SK-N-DZ (cell line): Measurements from ENCODE around the gene SYT7.

ENCODE experiments used
- DNase-seq: peaks from one replicate; pipeline ENCODE4 v3.0.0-alpha.2; 2015; ENCODE audit warnings: low spot score

Gene SYT7

DNA sequence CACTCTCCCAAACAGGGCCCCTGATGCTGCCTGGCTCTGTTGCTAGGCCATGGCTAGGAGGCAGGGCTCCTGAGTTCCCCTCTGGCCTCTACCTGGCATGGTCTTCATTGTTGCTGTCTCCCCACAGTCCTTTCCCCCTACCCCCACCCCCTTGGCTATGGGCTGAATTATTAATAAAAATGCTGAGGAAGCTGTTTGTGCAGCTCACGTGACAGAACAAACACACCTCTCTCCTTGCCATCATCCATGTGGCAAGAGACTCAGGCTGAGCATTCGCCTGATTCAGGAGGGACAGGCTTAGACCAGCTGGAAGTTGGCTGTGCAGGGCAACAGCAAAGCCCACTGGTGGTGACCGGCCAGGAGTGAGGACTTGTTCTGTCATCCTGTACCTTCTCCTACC is 4.2 kb upstream of the SYT7 start:
- no peak for DNase-seq

DNA sequence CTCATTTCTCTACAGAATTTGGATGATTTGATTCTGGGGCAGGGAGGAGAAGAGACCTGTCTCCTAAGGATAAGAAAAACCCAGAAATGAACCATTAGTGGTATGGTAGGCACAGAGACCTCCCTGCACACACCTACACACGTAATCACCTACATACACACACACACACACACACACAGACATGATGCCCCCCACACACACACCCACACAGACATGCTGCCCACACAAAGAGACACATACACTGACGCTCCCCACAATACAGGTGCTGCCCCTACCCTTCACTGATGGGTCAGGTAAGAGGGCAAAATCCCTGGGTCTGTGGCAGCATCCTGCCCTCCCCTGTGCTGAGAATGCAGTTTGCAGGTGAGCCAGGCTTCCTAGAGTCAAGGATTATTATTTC is 1.1 kb upstream of the SYT7 start:
- no peak for DNase-seq

DNA sequence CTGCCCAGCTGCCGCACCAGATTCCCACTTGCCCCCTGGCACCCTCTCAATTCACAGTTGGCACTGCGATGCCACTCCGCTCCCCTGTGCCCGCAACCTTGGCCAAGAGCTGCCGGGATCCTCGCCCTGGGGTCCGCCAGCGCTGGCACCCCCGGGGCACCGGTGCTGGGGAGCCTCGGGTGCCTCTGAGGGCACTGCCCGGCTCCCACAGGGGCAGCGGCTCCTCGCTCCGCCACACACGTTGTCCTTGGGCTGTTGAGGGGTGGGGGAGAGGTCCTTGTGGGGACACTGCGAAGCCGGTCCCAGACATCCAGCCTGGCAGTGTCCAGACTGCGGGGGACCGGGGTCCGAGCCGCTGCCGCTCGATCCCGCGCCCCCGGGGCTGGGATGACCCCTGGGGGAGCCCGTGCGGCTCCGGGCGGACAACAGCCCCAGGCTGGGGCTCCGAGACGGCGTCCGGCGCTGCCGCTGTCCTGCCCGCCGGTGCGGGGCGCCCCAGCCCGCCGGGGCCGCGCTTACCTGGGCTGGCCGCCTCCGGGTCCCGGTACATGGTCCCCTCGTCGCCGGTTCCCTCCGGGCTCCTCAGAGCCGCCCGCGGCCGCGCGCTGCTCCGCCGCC is 496 bp downstream of the SYT7 start:
- DNase-seq: no peak

DNA sequence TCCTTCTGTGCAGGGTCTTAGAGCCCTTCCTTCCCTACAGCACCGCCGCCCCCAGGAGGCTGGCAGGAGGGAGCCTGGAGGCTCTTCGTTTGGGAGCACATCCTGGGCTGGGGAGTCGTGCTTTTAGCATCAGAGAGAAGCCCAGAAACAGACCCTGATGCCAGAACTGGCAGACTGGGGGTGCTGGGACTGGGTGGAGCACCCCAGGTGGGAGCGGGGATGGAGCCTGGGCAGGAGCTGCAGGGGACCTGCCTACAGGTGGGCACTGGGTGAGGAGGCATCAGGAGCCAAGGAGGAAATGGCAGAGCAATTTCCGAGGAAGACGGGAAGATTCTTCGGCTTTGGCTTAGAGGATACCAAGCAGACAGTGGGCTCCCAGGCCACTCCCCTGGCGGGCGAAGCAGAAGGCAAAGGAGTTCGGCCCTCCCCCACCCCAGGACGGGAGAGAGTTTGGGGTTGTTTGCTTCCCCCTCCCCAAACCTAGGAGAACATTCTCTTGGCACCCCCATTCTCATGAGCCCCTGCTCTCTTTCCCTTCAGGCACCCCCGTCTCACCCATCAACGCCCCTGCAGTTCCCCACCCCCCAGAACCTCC is 1.1 kb downstream of the SYT7 start:
- DNase-seq: no peak

DNA sequence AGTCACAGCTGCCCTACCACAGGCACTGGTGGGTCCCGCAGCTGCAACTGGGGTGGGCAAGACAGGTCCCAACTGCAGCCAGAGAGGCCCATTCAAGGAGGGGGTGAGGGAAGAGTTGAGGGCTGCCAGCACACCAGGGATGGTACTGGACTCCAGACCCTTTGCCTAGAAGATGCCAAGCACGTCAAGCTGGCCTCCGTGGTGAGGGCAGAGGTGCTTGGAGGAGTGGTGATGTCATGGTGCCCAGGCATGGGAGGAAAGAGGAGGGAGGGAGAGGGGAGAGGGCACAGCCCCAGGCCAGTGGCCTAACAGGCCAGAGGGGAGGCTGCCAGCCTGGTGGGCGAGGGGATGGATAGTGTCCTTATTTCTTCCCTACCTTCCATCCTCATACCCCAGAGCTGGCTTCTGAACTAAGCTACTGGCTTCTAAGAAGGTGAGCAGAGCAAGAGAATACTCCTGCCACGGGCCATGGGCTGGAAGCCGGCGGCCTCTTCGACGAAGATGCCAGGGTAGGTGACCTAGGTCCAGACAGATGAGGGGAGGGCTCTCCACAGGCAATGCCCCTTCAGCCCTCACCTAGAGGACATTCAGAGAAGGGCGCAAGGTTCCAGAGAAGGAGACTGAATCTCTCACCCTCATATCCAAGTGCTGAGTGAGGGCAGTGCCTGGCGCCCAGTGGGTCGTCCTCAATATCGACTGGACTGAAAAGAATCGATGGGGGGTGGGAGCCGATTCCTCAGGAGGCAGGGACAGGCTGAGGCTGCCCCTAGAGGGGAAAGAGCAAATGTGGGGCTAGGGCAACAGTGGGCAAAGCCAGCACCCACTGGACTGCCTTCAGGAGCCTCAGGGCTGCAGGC is 1.8 kb downstream of the SYT7 start:
- DNase-seq: no peak

DNA sequence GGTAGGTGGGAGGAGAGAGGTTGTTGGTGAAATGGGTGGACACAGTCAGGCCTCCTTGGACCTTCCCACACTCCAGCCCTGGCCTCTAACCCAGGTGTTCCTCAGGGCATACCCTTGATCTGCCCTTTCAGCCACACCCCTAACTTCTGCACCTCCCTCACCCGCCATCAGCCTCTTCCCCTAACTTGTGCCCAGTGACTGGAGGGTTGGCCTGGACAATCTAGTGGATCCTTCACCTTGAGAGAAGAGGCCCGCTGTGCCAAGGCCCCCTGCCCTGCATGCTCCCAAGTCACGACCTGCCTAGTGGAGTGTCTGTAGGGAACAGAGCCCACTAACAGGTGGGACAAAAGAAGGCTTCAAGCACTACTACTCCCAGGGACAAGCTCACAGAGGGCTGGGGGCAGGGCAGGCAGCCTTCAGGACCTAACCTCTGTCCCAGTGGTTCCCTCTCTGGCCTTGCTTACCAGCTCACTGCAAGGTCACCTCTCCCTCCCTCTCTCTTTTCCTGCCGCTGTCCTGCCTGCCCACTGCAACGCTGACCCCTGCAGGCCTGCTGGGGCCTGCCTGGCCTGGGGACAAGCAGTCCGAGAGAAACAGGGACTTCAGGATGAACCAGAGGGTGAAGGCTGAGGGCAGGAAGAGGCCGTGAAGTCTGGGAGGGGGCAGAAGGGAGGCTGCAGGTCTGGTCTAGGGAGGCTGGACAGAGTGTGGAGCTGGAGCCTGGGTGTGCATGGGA is 3.3 kb downstream of the SYT7 start:
- DNase-seq: peak; percentile 55

DNA sequence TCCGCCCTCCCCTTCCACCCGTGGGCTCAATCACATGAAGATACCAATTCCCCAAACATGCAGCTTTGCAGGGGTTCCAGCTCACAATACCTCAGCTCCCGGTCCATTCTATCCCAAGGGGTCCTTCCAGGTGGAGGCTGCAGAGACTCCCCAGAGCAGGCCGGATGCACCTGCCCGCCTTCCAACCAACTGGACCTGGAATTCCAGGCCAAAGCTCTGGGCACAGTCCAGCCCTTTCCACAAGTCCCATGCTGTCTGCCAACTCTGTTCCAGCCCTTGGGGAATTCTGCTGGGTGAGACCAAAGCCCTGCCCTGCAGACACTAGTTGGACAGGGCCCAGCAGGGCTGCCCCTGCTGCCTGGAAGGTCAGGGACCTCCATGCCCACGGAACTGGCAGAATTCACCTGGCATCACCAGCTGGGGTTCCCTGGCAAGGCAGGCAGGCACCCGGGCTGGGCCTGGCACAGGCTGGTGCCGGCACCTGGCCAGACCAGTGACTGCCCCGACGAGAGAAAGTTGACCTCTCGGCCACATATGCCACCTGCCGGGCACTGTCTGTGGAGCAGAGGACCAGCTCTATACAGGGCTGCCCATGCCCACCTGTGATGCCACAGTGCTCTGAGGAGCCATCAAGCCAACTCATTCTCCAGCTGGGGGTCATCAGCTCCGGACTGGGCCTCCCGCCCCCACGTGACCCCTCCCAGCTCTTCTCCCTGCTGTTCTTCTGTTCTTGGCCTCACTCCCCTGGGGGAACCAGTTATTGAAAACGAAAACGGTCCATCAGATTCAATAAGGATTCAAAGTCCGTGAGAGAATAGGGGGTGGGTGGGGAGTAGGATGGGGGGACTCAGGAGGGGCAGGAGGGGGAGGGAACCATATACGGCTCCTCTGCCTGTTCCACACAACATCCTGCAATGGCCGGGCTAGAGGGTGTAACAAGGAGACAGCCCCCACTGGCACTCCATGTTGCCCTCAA is 4.7 kb downstream of the SYT7 start:
- no peak for DNase-seq

DNA sequence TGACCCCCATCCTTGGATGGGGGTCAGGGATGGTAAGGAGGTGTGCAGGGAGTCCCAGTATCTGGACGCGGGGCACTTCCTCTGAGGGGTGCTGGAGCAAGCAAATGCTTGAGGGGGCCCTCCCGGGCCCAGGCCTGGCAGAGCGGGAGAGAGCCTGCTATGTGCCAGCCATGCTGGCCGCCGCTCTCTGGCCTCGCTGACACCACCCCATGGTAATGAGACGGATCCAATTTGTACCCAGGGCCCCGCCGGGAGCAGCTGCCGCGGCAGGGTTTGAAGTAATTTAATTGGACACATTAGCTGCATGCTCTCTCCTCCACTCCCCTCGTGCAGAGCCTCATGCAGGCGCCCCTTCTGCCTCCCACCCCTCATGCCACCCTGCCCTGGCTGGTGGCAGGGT is 6.3 kb downstream of the SYT7 start:
- peak; percentile 66 for DNase-seq

DNA sequence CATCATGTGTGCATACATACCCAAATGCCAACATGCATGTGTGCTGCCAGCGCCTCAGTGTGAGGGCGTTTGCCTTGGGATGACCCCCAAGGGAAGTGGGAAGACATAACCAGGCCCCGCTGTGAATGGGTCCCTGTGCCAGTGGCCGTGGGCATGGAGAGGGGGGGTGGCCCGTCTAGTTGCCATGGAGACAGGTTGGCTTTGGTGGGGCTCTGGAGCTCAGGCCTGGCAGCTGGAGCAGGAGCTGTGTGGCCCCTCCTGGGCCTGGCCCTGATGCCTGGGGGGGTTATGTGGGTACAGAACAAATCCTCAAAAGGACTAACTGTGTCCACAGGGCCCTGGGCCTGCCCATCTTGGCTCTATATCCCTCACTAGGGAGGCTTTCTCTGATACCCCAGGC is 8.0 kb downstream of the SYT7 start:
- no peak for DNase-seq

DNA sequence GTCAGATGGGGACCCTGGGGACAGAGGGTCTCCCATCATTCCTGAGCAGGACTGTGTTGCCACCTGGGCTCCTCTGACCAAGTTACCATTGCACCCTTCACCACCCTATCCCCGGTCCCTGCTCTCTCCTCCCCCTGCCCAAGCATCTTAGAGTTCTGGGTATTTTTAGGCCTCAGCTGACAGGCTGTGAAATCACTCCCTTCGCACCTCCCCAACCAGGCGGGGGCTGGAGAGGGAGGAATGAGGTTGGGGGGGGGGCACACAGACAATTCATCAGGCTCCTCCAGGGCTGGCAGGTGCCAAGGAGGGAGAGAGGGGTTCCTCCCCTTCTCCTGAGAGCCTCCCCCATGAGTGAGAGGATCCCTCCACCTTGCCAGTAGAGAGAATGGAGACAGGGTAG is 9.0 kb downstream of the SYT7 start:
- DNase-seq: no peak

DNA sequence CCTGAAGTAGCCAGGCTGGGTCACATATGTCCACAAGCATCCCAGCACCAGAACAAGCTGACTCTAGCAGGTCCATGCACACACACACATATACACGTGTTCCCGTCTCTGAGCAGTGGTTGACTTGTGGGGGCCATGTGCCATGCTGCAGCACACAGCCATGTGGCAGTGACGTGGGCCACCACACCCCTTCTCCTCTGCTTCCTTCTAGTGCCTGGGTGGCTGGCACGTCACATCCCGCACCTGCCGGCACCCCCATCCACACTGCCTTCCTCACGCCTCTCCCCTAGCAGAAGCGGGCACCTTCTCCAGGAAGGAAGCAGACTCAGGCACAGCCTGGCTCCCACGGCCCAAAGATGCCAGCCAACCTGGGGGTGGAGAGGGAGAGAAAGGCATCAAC is 9.5 kb downstream of the SYT7 start:
- no peak for DNase-seq

DNA sequence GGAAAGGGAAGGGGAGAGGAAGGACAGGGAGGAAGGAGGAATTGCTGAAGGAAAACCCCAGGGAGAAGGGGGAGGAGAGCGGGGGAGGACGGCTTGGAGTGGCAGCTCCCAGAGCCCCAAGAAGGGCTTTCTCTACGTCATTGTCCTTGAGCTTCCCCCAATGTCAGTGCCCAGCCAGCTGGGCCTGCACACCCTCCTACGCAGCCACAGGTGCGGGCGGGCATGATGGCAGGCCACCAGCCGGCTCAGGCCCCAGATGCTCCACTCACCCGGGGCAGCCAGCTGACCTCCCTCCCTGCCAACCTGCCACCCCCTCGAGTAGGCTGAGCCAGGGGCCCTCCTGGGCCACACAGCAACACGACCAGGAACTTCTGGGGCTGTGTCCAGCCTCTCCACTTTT is 11.2 kb downstream of the SYT7 start:
- no peak for DNase-seq

DNA sequence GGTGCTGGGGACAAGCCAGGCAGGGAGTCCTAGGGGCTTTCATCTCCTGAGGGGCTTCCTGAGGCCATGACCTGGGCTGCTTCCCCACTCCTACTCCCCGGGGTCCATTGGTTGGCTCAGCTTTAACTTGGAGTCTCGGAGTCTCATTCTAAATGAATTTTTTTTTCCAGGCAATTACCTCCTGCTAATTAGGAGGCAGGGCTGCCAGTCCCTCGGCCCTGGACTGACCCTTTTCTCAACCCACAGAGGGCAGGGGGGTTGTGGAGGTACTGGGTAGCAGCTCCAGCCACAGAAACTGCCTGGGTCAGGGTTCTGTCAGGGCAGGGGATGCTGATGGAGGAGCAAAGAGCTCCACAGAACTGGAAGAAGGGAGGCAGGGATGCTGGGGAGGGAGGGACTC is 11.9 kb downstream of the SYT7 start:
- DNase-seq: no peak

DNA sequence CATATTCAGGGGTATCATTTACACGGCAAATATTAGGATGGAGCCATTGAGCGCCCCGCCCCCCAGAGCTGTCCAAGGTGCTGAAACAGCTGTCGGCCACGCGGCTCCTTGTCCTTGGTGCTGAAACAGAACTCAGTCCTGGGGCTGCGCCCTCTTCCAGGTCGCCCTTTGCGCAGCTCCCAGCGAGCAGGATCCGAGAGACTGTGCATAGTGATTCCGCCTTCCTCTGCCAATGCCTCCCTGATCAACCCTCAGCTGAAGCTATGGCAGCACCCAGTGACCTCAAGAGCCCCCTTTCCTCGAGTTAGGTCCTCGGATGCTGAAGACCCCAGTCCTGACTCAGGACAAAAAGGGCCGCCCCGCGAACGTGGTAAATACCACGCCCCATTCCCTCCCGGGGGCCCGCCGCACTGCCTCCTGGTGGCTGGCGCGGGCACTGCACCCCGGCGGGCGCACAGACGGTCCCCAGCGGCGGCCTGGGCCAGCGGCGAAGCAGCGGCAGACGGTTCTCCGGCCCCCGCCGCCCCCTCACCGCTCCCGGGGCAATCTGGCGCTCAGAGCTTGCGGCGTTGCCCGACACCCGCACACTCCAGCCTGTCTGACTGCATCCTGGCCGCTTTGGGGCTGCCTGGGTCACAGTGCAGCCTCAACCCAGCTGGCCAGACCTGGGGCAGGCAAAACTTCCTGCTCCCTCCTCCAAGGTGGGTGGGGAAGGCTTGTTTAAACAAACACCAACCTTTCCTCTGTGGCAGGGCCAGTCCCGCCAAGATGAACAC is 13.4 kb downstream of the SYT7 start:
- DNase-seq: peak; percentile 40

DNA sequence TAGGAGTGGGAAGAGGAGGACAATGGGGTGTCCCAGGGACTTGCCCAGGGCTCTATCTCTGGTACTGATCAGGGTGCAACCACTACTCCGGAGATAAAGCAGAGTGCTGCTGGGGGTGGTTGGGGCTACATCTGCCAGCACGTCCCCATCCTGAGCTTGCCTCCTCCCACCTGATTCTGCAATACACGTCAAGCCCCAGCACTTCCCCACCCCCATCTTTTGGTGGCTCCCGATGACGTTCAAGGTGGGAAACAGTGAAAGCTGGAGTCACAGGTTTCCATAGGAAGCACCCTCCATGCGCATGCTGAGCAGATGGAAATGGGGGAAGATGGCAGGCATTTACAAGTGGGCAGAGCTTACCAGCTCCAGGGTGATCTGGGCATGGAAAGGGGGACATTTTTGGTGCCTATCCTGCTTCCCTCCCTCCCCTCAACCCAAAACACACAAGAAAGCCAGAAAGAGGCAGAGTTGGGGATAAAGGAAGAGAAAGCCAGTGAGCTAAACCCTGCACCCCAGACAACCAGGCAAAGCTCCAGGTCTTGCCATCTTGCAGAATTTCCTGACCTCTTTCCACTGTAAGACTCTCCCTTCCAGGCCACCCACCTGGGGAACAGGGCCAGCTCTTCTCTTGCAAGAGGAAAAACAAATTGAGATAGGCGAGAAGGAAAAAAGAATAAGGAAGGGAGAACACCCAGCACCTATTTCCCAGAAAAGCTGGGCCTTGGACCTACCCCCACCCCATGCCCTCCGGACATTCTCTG is 15.8 kb downstream of the SYT7 start:
- DNase-seq: no peak

DNA sequence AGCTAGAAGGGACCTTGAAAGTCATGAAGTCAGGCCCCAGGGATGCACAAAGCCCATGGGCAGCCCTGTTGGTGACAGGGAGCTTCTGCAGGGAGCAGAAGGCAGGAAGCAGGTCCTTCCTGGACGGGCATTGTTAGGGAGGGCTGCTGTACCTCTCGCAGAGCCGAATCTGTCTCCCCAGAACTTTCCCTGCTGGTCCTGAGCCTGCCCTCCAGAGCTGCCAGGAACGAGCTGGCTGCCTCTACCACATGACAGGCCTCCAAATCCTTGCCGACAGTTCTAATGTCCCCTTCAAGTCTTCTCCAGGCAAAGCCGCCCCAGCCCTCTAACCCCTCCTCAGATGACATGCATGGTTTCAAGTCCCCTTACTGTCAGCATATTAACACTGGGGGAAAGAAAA is 20.1 kb downstream of the SYT7 start:
- no peak for DNase-seq

DNA sequence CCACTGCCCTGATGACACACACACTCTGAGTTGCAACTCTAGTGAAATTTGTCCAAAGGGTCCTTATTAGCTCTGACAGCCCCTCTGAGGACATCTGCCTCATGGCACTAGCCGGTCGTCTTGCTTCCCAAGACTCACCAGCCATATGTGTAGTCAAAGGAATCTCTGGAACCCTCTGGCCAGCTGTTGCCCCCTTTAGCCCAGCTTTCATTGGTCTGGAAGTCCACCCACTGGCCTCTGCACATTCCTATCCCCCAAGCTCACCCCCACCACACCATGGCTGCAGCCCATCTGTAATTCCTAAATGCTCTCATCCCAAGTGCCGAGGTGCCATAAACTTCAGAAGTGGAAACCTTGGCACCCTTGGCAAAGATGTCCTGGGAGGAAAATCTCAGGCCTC is 24.3 kb downstream of the SYT7 start:
- no peak for DNase-seq

DNA sequence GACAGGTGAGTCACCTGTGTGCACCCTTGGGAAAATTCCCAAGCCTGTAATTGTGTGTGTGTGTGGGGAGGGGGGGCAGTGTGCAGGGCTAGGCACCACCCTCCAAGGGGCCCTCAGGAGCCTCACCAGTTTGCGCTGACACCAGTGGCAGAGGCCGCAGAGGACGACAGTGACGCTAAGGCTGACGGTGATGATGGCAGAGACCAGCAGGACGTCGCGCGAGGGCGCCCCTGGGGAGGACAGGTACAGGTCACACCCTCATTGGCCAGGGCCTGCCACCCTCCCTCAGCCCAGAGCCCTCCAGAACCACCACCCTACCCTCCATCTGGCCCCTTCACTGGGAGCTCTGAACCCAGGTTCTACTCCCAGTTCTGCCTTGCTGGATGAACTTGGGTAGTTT is 24.9 kb downstream of the SYT7 start:
- no peak for DNase-seq
